HFF-Myc (cell line): ENCODE measurements around the gene SH3D21.

Experiments used
- DNase-seq: peaks from one replicate; pipeline ENCODE4 v3.0.0-alpha.2; 2011; ENCODE audit warnings: low read depth; ENCODE audit errors: extremely low read depth
- H3K4me3 ChIP-seq: replicated peaks from 2 replicates; pipeline ENCODE4 v1.5.1; 2011; ENCODE audit warnings: low read depth, mild to moderate bottlenecking, control low read depth, low read length
- CTCF ChIP-seq: IDR thresholded peaks from 2 replicates; pipeline ENCODE4 v1.5.1; 2012; ENCODE audit warnings: mild to moderate bottlenecking, low read depth, low read length, control low read depth; ENCODE audit errors: missing control alignments

The SH3D21 gene

GRCh38 chr1:36301220-36301619 is 4.9 kb upstream of the SH3D21 start:
- TF ChIP-seq CTCF, result no peak
- H3K4me3 ChIP-seq, result no peak overlapping the region
- DNase-seq, result no peak

GRCh38 chr1:36303244-36303643 is 2.9 kb upstream of the SH3D21 start:
- H3K4me3 ChIP-seq, result no peak overlapping the region
- no peak for DNase-seq
- no peak for TF ChIP-seq CTCF

- H3K4me3 ChIP-seq, result no peak overlapping the region
- DNase-seq, result no peak
- no peak for TF ChIP-seq CTCF
These were observed 2.4 kb upstream of the SH3D21 start for GRCh38 chr1:36303650-36304360.

- no peak overlapping the region for H3K4me3 ChIP-seq
- no peak for DNase-seq
- TF ChIP-seq CTCF, result no peak
These were observed 1.6 kb upstream of the SH3D21 start for GRCh38 chr1:36304521-36304920.

- no peak for DNase-seq
- no peak for TF ChIP-seq CTCF
- no peak overlapping the region for H3K4me3 ChIP-seq
These were observed 926 bp upstream of the SH3D21 start for GRCh38 chr1:36304970-36305914.

- TF ChIP-seq CTCF, result no peak
- DNase-seq, result no peak
- H3K4me3 ChIP-seq, result no peak overlapping the region; the same call in 1 of the 2 replicates
These were observed 306 bp upstream of the SH3D21 start for GRCh38 chr1:36305915-36306209.
